ENCODE results near the gene DNAH7.

DNA sequence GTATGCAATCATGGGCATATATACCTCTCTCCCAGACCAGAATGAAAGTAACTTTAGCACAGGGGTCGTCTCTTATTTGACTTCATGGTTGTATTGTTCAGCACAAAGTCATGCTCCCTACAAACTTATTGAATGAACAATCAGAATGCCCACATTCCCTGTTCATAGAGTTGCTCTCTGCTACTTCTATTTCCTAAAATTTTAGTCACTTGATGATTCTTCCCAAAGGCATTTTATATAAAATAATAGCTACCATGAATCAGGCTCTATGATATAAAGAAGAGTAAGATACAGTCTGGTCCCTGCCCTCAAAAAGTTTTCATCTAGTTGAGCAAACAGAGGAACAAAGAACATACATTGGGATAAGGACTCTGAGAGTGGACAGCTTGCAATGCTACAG, 249.4 kb downstream of the DNAH7 start:
- TF ChIP-seq, protein P1, sequence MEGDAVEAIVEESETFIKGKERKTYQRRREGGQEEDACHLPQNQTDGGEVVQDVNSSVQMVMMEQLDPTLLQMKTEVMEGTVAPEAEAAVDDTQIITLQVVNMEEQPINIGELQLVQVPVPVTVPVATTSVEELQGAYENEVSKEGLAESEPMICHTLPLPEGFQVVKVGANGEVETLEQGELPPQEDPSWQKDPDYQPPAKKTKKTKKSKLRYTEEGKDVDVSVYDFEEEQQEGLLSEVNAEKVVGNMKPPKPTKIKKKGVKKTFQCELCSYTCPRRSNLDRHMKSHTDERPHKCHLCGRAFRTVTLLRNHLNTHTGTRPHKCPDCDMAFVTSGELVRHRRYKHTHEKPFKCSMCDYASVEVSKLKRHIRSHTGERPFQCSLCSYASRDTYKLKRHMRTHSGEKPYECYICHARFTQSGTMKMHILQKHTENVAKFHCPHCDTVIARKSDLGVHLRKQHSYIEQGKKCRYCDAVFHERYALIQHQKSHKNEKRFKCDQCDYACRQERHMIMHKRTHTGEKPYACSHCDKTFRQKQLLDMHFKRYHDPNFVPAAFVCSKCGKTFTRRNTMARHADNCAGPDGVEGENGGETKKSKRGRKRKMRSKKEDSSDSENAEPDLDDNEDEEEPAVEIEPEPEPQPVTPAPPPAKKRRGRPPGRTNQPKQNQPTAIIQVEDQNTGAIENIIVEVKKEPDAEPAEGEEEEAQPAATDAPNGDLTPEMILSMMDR (IDR thresholded peaks at IDR 0.05), result no peak
- no peak for TF ChIP-seq POLR2A (IDR thresholded peaks at IDR 0.05)

Data from tibial nerve (tissue), 3 donors.